Rectal smooth muscle tissue (tissue), 1 donor: ENCODE data around the gene TRIM37.

Experiments
- H3K27ac ChIP-seq: one replicate; pipeline ENCODE4 v1.7.0; 2013; ENCODE audit warnings: low read depth, low read length, inconsistent platforms
- H3K27me3 ChIP-seq: one replicate; pipeline ENCODE4 v1.7.0; 2013; ENCODE audit warnings: low read length; ENCODE audit not compliant: control insufficient read depth, insufficient read depth
- H3K36me3 ChIP-seq: one replicate; pipeline ENCODE4 v1.7.0; 2013; ENCODE audit warnings: low read length; ENCODE audit not compliant: control insufficient read depth, insufficient read depth
- H3K4me1 ChIP-seq: one replicate; pipeline ENCODE4 v1.7.0; 2013; ENCODE audit warnings: low read length; ENCODE audit not compliant: control insufficient read depth, insufficient read depth
- H3K4me3 ChIP-seq: one replicate; pipeline ENCODE4 v1.7.0; 2013; ENCODE audit warnings: low read length
- H3K9ac ChIP-seq: one replicate; pipeline ENCODE4 v1.7.0; 2013; ENCODE audit warnings: low read length

The TRIM37 gene

GRCh38 chr17:59106463-59107305 lies at the start of gene TRIM37:
TRIM37 (minus strand) TSS chr17:59106880; CDS start chr17:59106461, 419 bp downstream.
- peaks cover 5% of the 10 kb centered on the region for H3K36me3 ChIP-seq
- peak within 1 kb of the TSS; percentile 94 for H3K4me3 ChIP-seq
- peaks cover 4% of the 10 kb centered on the region for H3K4me1 ChIP-seq
- H3K27me3 ChIP-seq: no peaks in the 10 kb centered on the region
- H3K9ac ChIP-seq: peak within 1 kb of the TSS; percentile 60
- H3K27ac ChIP-seq: peak within 1 kb of the TSS; percentile 85

GRCh38 chr17:59155439-59156177 lies 48.9 kb upstream of the TRIM37 start, which contains the start of gene PRR11:
PRR11 (plus strand) TSS chr17:59155746; CDS start chr17:59169753, 14,007 bp downstream.
- Histone ChIP-seq H3K36me3 (no peaks in the 10 kb centered on the region), H3K4me1 (peaks cover 6% of the 10 kb centered on the region), H3K4me3 (peak within 1 kb of the TSS; percentile 92), H3K9ac (peak within 1 kb of the TSS; percentile 29), H3K27me3 (no peaks in the 10 kb centered on the region), H3K27ac (peak within 1 kb of the TSS; percentile 86)

GRCh38 chr17:59154721-59155438 lies 48.2 kb upstream of the TRIM37 start, which contains the start of gene SKA2:
SKA2 (minus strand) TSS chr17:59155186; CDS start chr17:59155163, 23 bp downstream.
- Histone ChIP-seq H3K27me3 (no peaks in the 10 kb centered on the region), H3K27ac (peak within 1 kb of the TSS; percentile 86), H3K9ac (peak within 1 kb of the TSS; percentile 29), H3K36me3 (no peaks in the 10 kb centered on the region), H3K4me1 (peaks cover 6% of the 10 kb centered on the region), H3K4me3 (peak within 1 kb of the TSS; percentile 92)

GRCh38 chr17:59154292-59154720 lies 47.6 kb upstream of the TRIM37 start:
- peaks cover 6% of the 10 kb centered on the region for H3K4me1 ChIP-seq
- H3K36me3 ChIP-seq: no peaks in the 10 kb centered on the region
- H3K27me3 ChIP-seq: no peaks in the 10 kb centered on the region
- peak overlapping the region; percentile 92 for H3K4me3 ChIP-seq
- H3K27ac ChIP-seq: peak overlapping the region; percentile 86
- H3K9ac ChIP-seq: peak overlapping the region; percentile 29

GRCh38 chr17:59152925-59153324 lies 46.2 kb upstream of the TRIM37 start:
- Histone ChIP-seq H3K4me1 (peaks cover 6% of the 10 kb centered on the region), H3K27me3 (no peaks in the 10 kb centered on the region), H3K4me3 (no peak overlapping the region), H3K27ac (no peak overlapping the region), H3K36me3 (no peaks in the 10 kb centered on the region), H3K9ac (no peak overlapping the region)

GRCh38 chr17:59151591-59151990 lies 44.9 kb upstream of the TRIM37 start:
- peaks cover 6% of the 10 kb centered on the region for H3K4me1 ChIP-seq
- H3K36me3 ChIP-seq: no peaks in the 10 kb centered on the region
- no peak overlapping the region for H3K9ac ChIP-seq
- H3K27me3 ChIP-seq: no peaks in the 10 kb centered on the region
- H3K27ac ChIP-seq: no peak overlapping the region
- no peak overlapping the region for H3K4me3 ChIP-seq

GRCh38 chr17:59151006-59151405 lies 44.3 kb upstream of the TRIM37 start:
- Histone ChIP-seq H3K4me1 (peaks cover 5% of the 10 kb centered on the region), H3K36me3 (no peaks in the 10 kb centered on the region), H3K9ac (no peak overlapping the region), H3K27ac (no peak overlapping the region), H3K27me3 (no peaks in the 10 kb centered on the region), H3K4me3 (no peak overlapping the region)

GRCh38 chr17:59149841-59150511 lies 43.3 kb upstream of the TRIM37 start:
- Histone ChIP-seq H3K4me3 (no peak overlapping the region), H3K27me3 (no peaks in the 10 kb centered on the region)

GRCh38 chr17:59149051-59149450 lies 42.4 kb upstream of the TRIM37 start:
- peaks cover 2% of the 10 kb centered on the region for H3K4me1 ChIP-seq
- no peak overlapping the region for H3K9ac ChIP-seq
- no peaks in the 10 kb centered on the region for H3K27me3 ChIP-seq
- H3K4me3 ChIP-seq: no peak overlapping the region
- no peak overlapping the region for H3K27ac ChIP-seq
- no peaks in the 10 kb centered on the region for H3K36me3 ChIP-seq

More at GRCh38 chr17:59149841-59150511, 43.3 kb upstream of the TRIM37 start:
- H3K27ac ChIP-seq: no peak overlapping the region
- H3K9ac ChIP-seq: no peak overlapping the region
- H3K36me3 ChIP-seq: no peaks in the 10 kb centered on the region
- peaks cover 2% of the 10 kb centered on the region for H3K4me1 ChIP-seq

GRCh38 chr17:59145571-59146096 lies 39.0 kb upstream of the TRIM37 start:
- no peak overlapping the region for H3K9ac ChIP-seq
- H3K36me3 ChIP-seq: no peaks in the 10 kb centered on the region

GRCh38 chr17:59141860-59142259 lies 35.2 kb upstream of the TRIM37 start:
- H3K9ac ChIP-seq: no peak overlapping the region
- no peak overlapping the region for H3K4me3 ChIP-seq
- H3K27me3 ChIP-seq: no peaks in the 10 kb centered on the region
- no peak overlapping the region for H3K27ac ChIP-seq
- H3K4me1 ChIP-seq: no peaks in the 10 kb centered on the region
- H3K36me3 ChIP-seq: no peaks in the 10 kb centered on the region

More at GRCh38 chr17:59145571-59146096, 39.0 kb upstream of the TRIM37 start:
- no peak overlapping the region for H3K4me3 ChIP-seq
- no peak overlapping the region for H3K27ac ChIP-seq
- no peaks in the 10 kb centered on the region for H3K4me1 ChIP-seq
- no peaks in the 10 kb centered on the region for H3K27me3 ChIP-seq
